Type B pancreatic cell (in vitro differentiated cells): Measurements from ENCODE around the gene SLC25A42. TPM values are rescaled to one million over a fixed set of nuclear protein-coding genes. Genes with fewer than 3 reads are reported as not detected.

Source experiments
- DNase-seq: peaks from one replicate; pipeline ENCODE4 v3.0.0; 2021; ENCODE audit warnings: mixed read lengths; ENCODE audit not compliant: unreplicated experiment; ENCODE audit errors: extremely low spot score
- H3K27ac Mint-ChIP-seq: 2 replicates; pipeline ENCODE4 v1.8.0; 2021; ENCODE audit warnings: mild to moderate bottlenecking, mixed read lengths
- H3K27me3 Mint-ChIP-seq: 2 replicates; pipeline ENCODE4 v1.8.0; 2021; ENCODE audit warnings: mixed read lengths
- H3K36me3 Mint-ChIP-seq: 2 replicates; pipeline ENCODE4 v1.8.0; 2021; ENCODE audit warnings: mixed read lengths
- H3K4me1 Mint-ChIP-seq: one replicate; pipeline ENCODE4 v1.8.0; 2021; ENCODE audit warnings: mixed read lengths; ENCODE audit not compliant: unreplicated experiment
- H3K4me3 Mint-ChIP-seq: 2 replicates; pipeline ENCODE4 v1.8.0; 2021; ENCODE audit warnings: mild to moderate bottlenecking, mixed read lengths
- H3K9me3 Mint-ChIP-seq: 2 replicates; pipeline ENCODE4 v1.8.0; 2021; ENCODE audit warnings: mixed read lengths
- CTCF ChIP-seq: fragments of 200-600 bp; sonication (generic); conservative IDR thresholded peaks from 2 replicates; pipeline ENCODE4 v1.5.0; 2021; ENCODE audit warnings: antibody characterized with exemption, mild to moderate bottlenecking
- total RNA-seq: library from RNA; stranded (reverse); gene quantifications from 2 replicates; pipeline ENCODE4 v1.2.1, GENCODE V29; 2021; ENCODE audit warnings: low replicate concordance

The SLC25A42 gene
- total RNA-seq, 1 donor from 2014 or later = 13.4 TPM

DNA sequence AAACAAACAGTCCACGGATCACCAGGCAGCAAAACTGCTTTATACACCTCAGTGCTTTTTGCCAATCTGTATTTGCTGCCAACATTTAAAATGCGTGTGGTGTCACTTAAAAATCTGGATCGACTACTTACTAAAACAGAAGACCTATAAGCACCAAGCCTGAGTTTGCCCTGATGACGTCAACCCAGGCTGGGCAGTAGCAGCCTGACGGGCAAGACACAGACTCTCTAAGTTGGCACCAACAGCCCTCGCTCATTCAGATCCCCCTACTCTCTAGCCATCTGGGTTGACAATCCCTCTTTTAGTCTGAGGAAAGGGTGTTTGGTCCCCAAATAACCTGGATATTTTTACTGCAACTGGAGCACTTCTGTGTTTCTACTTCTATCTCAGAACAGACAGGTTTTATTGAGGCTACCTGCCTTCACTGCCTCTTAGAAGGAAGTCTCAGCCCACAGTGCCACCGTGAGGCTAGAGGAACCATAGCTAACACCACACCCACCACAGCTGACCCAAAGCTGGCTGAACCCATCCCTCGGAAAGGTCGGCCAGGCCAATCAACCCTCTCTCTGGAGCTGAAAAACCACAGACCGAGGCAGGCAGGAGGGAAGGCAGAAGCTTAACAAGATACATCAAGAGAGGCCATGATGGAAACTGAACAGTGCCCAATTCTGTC, 37.4 kb upstream of the SLC25A42 start:
- Mint-ChIP-seq H3K4me1 (peaks cover 4% of the 10 kb centered on the region), H3K4me3 (no peak overlapping the region), H3K9me3 (no peaks in the 10 kb centered on the region), H3K27me3 (no peaks in the 10 kb centered on the region), H3K36me3 (peaks cover 25% of the 10 kb centered on the region), H3K27ac (no peak overlapping the region)
- DNase-seq = no peak
- no peak for TF ChIP-seq CTCF

- TF ChIP-seq CTCF = no peak
- H3K36me3 Mint-ChIP-seq = peaks cover 25% of the 10 kb centered on the region
Observed at GRCh38 chr19:19027228-19027627, 36.6 kb upstream of the SLC25A42 start.

GRCh38 chr19:19028526-19028925, 35.3 kb upstream of the SLC25A42 start:
- no peak for DNase-seq
- no peaks in the 10 kb centered on the region for H3K9me3 Mint-ChIP-seq
- peaks cover 25% of the 10 kb centered on the region for H3K36me3 Mint-ChIP-seq
- H3K27me3 Mint-ChIP-seq = no peaks in the 10 kb centered on the region
- H3K4me3 Mint-ChIP-seq = no peak overlapping the region
- H3K27ac Mint-ChIP-seq = no peak overlapping the region
- peaks cover 9% of the 10 kb centered on the region for H3K4me1 Mint-ChIP-seq
- TF ChIP-seq CTCF = no peak

More at GRCh38 chr19:19027228-19027627, 36.6 kb upstream of the SLC25A42 start:
- no peak for DNase-seq
- peaks cover 10% of the 10 kb centered on the region for H3K4me1 Mint-ChIP-seq
- H3K4me3 Mint-ChIP-seq = no peak overlapping the region
- no peaks in the 10 kb centered on the region for H3K27me3 Mint-ChIP-seq
- no peaks in the 10 kb centered on the region for H3K9me3 Mint-ChIP-seq
- no peak overlapping the region for H3K27ac Mint-ChIP-seq

- H3K27me3 Mint-ChIP-seq = no peaks in the 10 kb centered on the region
- H3K9me3 Mint-ChIP-seq = no peaks in the 10 kb centered on the region
- peaks cover 26% of the 10 kb centered on the region for H3K36me3 Mint-ChIP-seq
- no peak for TF ChIP-seq CTCF
- DNase-seq = no peak
- H3K4me3 Mint-ChIP-seq = peak overlapping the region; percentile 98
- peaks cover 15% of the 10 kb centered on the region for H3K4me1 Mint-ChIP-seq
- no peak overlapping the region for H3K27ac Mint-ChIP-seq
Observed at GRCh38 chr19:19031891-19032290, 31.9 kb upstream of the SLC25A42 start.

DNA sequence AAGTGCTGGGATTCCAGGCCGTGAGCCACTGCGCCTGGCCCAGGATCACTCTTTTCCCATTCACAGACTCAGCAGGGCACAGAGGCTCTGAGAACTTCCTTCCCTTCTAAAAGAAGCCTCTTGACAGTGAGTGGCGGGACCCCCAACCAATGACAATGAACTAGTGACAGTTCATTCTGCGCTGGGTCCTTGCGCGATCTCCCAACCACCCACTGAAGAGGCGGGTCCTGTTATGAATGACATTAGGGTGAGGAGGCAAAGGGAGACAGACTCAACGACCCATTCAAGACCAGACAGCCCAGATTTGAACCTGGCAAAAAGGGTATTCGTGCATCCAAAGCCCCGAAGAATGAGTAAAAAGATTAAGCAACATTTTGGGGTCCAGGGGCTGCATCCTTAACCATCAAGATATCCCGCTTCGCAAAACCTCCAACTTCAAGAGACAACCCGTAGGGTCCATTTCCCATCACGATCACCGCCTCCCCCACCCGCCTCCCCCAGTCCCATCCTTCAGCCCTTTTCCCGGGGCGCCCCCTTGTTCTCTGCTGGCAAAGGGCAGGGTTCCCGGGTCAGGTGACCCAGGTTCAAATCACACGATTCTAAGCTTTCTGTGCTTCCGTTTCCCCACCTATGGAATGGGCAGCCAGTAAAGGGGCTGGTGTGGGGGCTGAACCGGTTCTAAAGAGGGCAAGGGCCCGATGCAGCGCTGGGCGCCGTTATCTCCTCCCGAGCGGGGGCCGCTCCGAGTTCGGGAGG, 31.2 kb upstream of the SLC25A42 start:
- no peaks in the 10 kb centered on the region for H3K27me3 Mint-ChIP-seq
- H3K36me3 Mint-ChIP-seq = peaks cover 22% of the 10 kb centered on the region
- H3K4me3 Mint-ChIP-seq = peak overlapping the region; percentile 98
- peak overlapping the region; percentile 96 for H3K27ac Mint-ChIP-seq
- H3K4me1 Mint-ChIP-seq = peaks cover 15% of the 10 kb centered on the region
- TF ChIP-seq CTCF = no peak
- no peak for DNase-seq
- H3K9me3 Mint-ChIP-seq = no peaks in the 10 kb centered on the region
